ENCODE measurements around the gene CPNE5.

Gene CPNE5

GRCh38 chr6:36692861-36693702 is 146.2 kb downstream of the CPNE5 start:
- TF ChIP-seq TAF1 (IDR thresholded peaks at IDR 0.05; ENCODE audit: borderline replicate concordance, insufficient read depth, low read length), result no peak
- no peak for TF ChIP-seq REST (IDR thresholded peaks at IDR 0.05; ENCODE audit: insufficient read depth in 1 of 2, low read depth in 2 of 2, low read length in 2 of 2)
- TF ChIP-seq SIN3A (IDR thresholded peaks at IDR 0.05; ENCODE audit: borderline replicate concordance, insufficient read depth, low read length), result no peak
- TF ChIP-seq POLR2AphosphoS5 (IDR thresholded peaks at IDR 0.05; ENCODE audit: low read depth, low read length), result no peak
- TF ChIP-seq FOXP2 (optimal IDR thresholded peaks at IDR 0.05; ENCODE audit: borderline replicate concordance, extremely low read depth, extremely low read length, insufficient read depth), result no peak

- TF ChIP-seq POLR2AphosphoS5 (IDR thresholded peaks at IDR 0.05; ENCODE audit: low read depth, low read length) (no peak), REST (IDR thresholded peaks at IDR 0.05; ENCODE audit: insufficient read depth in 1 of 2, low read depth in 2 of 2, low read length in 2 of 2) (no peak), SIN3A (IDR thresholded peaks at IDR 0.05; ENCODE audit: borderline replicate concordance, insufficient read depth, low read length) (no peak), TAF1 (IDR thresholded peaks at IDR 0.05; ENCODE audit: borderline replicate concordance, insufficient read depth, low read length) (no peak), FOXP2 (optimal IDR thresholded peaks at IDR 0.05; ENCODE audit: borderline replicate concordance, extremely low read depth, extremely low read length, insufficient read depth) (no peak)
Measured at GRCh38 chr6:36692220-36692619, 147.0 kb downstream of the CPNE5 start.

DNA sequence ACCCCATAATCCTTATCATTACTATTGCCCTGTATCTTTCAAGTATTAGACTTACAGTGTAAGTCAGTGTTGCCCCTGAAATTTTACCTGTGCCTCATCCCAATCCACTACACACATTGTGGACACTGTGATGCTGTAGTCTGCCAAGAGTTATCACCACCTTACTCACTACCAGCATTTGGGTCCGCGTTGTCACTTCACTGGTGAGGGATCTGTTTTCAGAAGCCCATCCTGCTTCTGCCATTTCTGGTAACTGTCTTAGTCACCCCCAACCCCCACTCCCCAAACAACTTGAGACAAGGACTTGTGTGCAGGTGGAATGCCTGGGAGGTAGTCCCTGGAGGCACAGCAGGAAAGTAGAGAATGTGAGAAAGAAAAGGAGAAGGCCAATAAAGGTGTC is 147.6 kb downstream of the CPNE5 start:
- no peak for TF ChIP-seq FOXP2 (optimal IDR thresholded peaks at IDR 0.05; ENCODE audit: borderline replicate concordance, extremely low read depth, extremely low read length, insufficient read depth)
- TF ChIP-seq POLR2AphosphoS5 (IDR thresholded peaks at IDR 0.05; ENCODE audit: low read depth, low read length), result no peak
- no peak for TF ChIP-seq TAF1 (IDR thresholded peaks at IDR 0.05; ENCODE audit: borderline replicate concordance, insufficient read depth, low read length)
- no peak for TF ChIP-seq REST (IDR thresholded peaks at IDR 0.05; ENCODE audit: insufficient read depth in 1 of 2, low read depth in 2 of 2, low read length in 2 of 2)
- no peak for TF ChIP-seq SIN3A (IDR thresholded peaks at IDR 0.05; ENCODE audit: borderline replicate concordance, insufficient read depth, low read length)

GRCh38 chr6:36691011-36691410 is 148.2 kb downstream of the CPNE5 start:
- TF ChIP-seq FOXP2 (optimal IDR thresholded peaks at IDR 0.05; ENCODE audit: borderline replicate concordance, extremely low read depth, extremely low read length, insufficient read depth) (no peak), POLR2AphosphoS5 (IDR thresholded peaks at IDR 0.05; ENCODE audit: low read depth, low read length) (no peak), REST (IDR thresholded peaks at IDR 0.05; ENCODE audit: insufficient read depth in 1 of 2, low read depth in 2 of 2, low read length in 2 of 2) (no peak), SIN3A (IDR thresholded peaks at IDR 0.05; ENCODE audit: borderline replicate concordance, insufficient read depth, low read length) (no peak), TAF1 (IDR thresholded peaks at IDR 0.05; ENCODE audit: borderline replicate concordance, insufficient read depth, low read length) (no peak)

All from PFSK-1 (cell line).